Measurements from ENCODE around the gene FAM216B. TPM values are rescaled to one million over a fixed set of nuclear protein-coding genes. Genes with fewer than 3 reads are reported as not detected.
"Not testable (repeated sequence)": the region's sequence is repeated elsewhere in the genome, so short reads cannot be mapped to it uniquely, and the experiment has no call there.

FAM216B gene
- polyA plus RNA-seq, 3 donors: 0.22 TPM; not detected in 2

DNA sequence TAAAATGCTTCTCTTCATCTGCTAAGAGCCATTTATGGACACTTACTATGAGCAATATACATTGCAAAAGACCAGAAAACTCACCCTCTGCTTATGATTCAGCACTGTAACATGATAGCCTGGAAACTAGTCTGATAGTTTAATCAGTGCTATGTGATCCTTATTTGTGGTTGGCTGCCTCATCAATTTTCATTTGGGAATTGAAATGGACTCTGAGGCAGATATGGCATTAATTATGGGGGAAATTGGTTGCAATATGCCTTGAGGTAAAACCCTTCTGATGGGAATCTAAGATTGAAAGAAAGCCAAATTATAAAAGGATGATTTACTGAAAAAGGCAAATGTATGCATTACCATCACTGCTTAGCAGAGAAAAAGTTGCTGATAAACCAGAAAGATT lies 33.5 kb downstream of the FAM216B start:
- H3K27ac ChIP-seq (ENCODE audit: low read depth, low read length): no peak overlapping the region

GRCh38 chr13:42815681-42816080 lies 34.3 kb downstream of the FAM216B start:
- WGBS, 3 donors: 55 to 69% (median 60%) methylated on average over 3 of the region's 3 CpGs
- no peak overlapping the region for H3K27ac ChIP-seq (ENCODE audit: low read depth, low read length)

GRCh38 chr13:42816538-42816937 lies 35.2 kb downstream of the FAM216B start:
- H3K27ac ChIP-seq (ENCODE audit: low read depth, low read length): no peak overlapping the region
- 91 to 100% (median 93%) methylated on average over 2 of the region's 2 CpGs for WGBS, 3 donors

DNA sequence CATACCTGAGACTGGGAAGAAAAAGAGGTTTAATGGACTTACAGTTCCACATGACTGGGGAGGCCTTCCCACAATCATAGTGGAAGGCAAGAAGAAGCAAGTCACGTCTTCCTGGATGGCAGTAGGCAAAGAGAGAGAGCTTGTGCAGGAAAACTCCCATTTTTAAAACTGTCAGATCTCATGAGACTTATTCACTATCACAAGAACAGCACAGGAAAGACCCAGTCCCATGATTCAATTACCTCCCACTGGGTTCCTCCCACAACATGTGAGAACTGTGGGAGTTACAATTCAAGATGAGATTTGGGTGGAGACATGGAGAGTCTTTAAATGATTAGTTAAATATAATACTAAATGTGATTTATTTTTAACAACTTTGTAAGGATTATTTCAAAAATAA lies 38.3 kb downstream of the FAM216B start:
- not testable (repeated sequence) for H3K27ac ChIP-seq (ENCODE audit: low read depth, low read length)
- 63 to 68% (median 64%) methylated on average over 1 of the region's 1 CpG for WGBS, 3 donors

- WGBS, 3 donors: 60 to 70% (median 62%) methylated on average over 4 of the region's 4 CpGs
- H3K27ac ChIP-seq (ENCODE audit: low read depth, low read length): no peak overlapping the region
Observed at GRCh38 chr13:42820451-42820850, 39.1 kb downstream of the FAM216B start.

DNA sequence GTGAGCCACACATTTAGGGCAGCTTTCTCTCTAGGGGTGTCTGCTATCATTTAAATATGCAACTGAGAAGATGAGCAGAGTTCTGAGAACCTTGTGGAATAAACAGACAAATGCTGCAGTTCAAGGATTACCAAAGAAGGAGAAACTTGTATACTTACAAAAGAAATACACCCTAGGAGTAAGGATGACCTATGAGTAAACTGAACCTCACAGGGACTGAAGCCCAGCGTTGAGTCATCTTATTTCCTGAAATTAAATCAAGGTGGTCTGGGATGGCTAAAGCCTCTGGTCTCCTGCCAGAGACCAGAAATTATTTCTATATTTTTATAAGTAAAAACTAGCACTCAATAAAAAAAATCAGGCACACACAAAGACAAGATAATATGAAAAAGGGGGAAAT lies 40.1 kb downstream of the FAM216B start:
- H3K27ac ChIP-seq (ENCODE audit: low read depth, low read length): no peak overlapping the region
- WGBS, 3 donors: 50 to 68% (median 62%) methylated on average over 1 of the region's 1 CpG

DNA sequence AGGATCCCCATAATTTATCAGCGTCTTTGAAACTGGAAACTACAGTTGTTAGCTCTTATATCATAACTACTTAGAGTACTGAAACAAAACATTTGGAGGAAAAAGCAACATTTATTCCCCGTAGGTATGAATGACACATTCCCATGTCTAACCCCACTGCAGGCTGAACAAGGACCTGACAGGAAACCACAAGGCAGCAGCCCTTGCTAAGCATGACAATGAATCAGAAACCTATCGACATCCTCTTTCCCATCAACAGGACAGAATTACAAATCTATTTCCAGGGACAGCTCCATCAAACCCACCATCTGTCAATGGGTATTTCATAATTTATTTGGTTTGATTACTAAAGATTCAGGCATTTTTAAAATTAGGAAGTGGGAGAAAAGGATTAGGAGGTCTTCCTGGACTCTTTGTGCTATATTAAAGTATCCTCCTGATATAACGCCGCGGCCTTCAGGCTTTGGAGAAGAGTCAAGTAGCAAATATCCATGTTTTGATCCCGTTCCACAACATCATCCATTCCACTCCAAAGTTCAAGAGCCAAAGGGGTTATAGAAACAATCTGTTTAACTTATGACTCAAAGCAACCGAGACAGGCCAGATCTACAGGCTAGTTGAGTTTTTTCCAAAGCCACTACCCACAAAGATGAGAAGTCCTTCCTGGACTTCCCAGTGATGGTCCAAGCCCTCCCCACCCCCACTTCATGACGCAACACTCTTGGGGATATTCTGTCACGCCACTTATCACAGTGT lies 51.1 kb downstream of the FAM216B start:
- 46 to 73% (median 49%) methylated on average over 10 of the region's 10 CpGs for WGBS, 3 donors
- no peak overlapping the region for H3K27ac ChIP-seq (ENCODE audit: low read depth, low read length)

DNA sequence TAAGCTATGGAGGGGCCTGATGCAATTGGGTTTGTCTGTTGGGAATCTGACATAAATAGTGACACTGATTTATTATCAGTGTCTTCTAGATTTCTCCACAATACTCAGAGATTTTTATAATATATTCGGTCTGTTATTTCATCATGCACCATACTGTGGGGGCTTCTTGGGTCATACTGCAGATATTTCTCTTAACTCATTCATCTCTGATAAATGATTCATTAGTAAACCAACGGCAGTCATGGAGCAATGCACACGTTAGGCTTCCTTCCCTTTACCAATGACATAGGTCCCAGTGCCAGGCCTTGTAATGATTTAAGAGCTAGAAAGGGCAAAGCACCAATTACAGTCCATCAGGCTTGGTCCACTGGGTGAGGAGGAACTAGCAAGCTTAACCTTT lies 53.6 kb downstream of the FAM216B start:
- 66 to 80% (median 74%) methylated on average over 3 of the region's 3 CpGs for WGBS, 3 donors
- H3K27ac ChIP-seq (ENCODE audit: low read depth, low read length): no peak overlapping the region

DNA sequence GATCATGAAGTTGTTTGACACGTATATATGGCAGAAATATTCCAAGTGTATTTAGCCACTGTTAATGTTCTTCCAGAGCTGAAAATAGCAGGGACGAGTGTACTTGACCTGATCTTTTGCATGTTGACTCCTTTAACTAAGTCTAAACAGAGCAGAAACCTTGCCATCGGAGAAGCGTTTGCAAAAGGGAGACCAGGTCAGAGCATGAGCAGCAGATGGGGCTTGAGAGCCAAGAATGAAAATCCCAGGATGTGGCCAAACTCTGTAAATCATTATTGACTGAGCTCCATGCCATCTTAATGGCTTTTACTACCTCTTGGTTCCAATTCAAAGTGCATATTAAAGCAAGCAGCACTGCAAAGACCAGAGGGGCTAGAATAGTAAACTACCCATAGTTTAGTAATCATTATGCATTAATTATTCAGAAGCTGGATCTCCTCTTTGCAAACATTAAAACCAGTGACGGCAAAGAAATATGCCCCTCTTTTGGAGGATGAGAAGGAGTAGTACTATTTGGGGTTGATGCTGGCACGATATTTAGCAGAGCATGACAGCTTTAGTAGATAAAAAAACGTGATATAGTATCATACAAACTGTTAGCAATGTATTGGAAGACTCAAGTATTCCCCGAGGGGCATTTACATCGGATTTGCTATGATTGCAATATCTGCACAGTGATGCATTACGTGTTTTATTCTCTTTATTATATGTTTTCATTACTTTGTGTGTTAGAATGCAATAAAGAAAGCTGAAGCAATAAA lies 55.7 kb downstream of the FAM216B start:
- H3K27ac ChIP-seq (ENCODE audit: low read depth, low read length): no peak overlapping the region
- 40 to 57% (median 47%) methylated on average over 10 of the region's 10 CpGs for WGBS, 3 donors

Other genes starting within 250 kb of the FAM216B start
- gene TNFSF11, start 207.4 kb upstream of the FAM216B start, polyA plus RNA-seq: 1 to 10 TPM in 1 of 3 donors, under 1 TPM in 1, not detected in 1; 0.09 to 1.0 TPM
- 10 to 100 TPM in 1 of 3 donors, 1 to 10 TPM in 2; 2.7 to 10.5 (median 3.7) TPM for gene EPSTI1, start 210.7 kb downstream of the FAM216B start, polyA plus RNA-seq
- gene DNAJC15, start 242.0 kb downstream of the FAM216B start, polyA plus RNA-seq: 10 to 100 TPM; 10.7 to 19.1 (median 12.9) TPM